SK-N-SH (cell line): ENCODE data around the gene RPS6KA1. TPM values are rescaled to one million over a fixed set of nuclear protein-coding genes. Genes with fewer than 3 reads are reported as not detected.

Experiments
- CTCF ChIA-PET: fragments of 300-600, 350-600 bp; formaldehyde crosslinking; extraction: SDS; loops from one replicate; lab custom pipeline; 2021; lab: Yijun Ruan, JAX
- POLR2A ChIA-PET: fragments of 350-600 bp; sonication (Branson Sonifier 250); formaldehyde crosslinking; extraction: SDS; loops from one replicate; lab custom pipeline; 2020; ENCODE audit warnings: antibody characterized with exemption, inconsistent platforms; lab: Yijun Ruan, JAX
- DNase-seq: peaks from one replicate; pipeline ENCODE4 v3.0.0; 2012
- H2AFZ ChIP-seq: fragments of 200-600 bp; sonication (generic); 2 replicates; pipeline ENCODE4 v1.8.1; 2016; ENCODE audit warnings: antibody characterized with exemption, mild to moderate bottlenecking, low read depth
- H3F3A ChIP-seq: fragments of 200-600 bp; sonication (generic); replicated peaks from 2 replicates; pipeline ENCODE3; 2016; ENCODE audit warnings: antibody characterized with exemption, mild to moderate bottlenecking; ENCODE audit not compliant: insufficient read depth
- H3K27ac ChIP-seq, 2 experiments: fragments of 200-500 bp in 1 of 2; fragments of 200-600 bp in 1 of 2; sonication (Bioruptor generic) in 1 of 2; sonication (generic), shearing (Covaris generic) in 1 of 2; 2 replicates each; pipeline versions ENCODE4 v1.5.1 to v1.6.1; 2014 to 2016; ENCODE audit warnings: low read depth in 2 of 2, inconsistent platforms in 1 of 2, low read length in 1 of 2, mild to moderate bottlenecking in 1 of 2, mixed read lengths in 1 of 2
- H3K27me3 ChIP-seq: fragments of 200-600 bp; sonication (generic), shearing (Covaris generic); 2 replicates; pipeline ENCODE4 v1.6.1; 2016; ENCODE audit warnings: mixed run types; ENCODE audit not compliant: insufficient read depth
- H3K36me3 ChIP-seq, 2 experiments: fragments of 200-500 bp in 1 of 2; fragments of 200-600 bp in 1 of 2; sonication (Bioruptor generic) in 1 of 2; sonication (generic) in 1 of 2; replicated peaks in 1 of 2; 2 replicates each; pipeline versions ENCODE3 to v1.5.1; 2014 to 2016; ENCODE audit warnings: low read length in 1 of 2, mild to moderate bottlenecking in 1 of 2; ENCODE audit not compliant: insufficient read depth in 2 of 2, control insufficient read depth in 1 of 2
- H3K4me1 ChIP-seq, 2 experiments: fragments of 200-500 bp in 1 of 2; fragments of 200-600 bp in 1 of 2; sonication (Bioruptor generic) in 1 of 2; sonication (generic), shearing (Covaris generic) in 1 of 2; 2 replicates each; pipeline versions ENCODE4 v1.5.1 to v1.6.1; 2014 to 2016; ENCODE audit warnings: low read depth in 1 of 2, low read length in 1 of 2, mixed run types in 1 of 2; ENCODE audit not compliant: insufficient read depth in 2 of 2, control insufficient read depth in 1 of 2
- H3K4me2 ChIP-seq: fragments of 200-600 bp; sonication (generic), shearing (Covaris generic); 2 replicates; pipeline ENCODE4 v1.6.1; 2017; ENCODE audit warnings: mixed run types
- H3K4me3 ChIP-seq, 2 experiments: fragments of 200-500 bp in 1 of 2; fragments of 200-600 bp in 1 of 2; sonication (Bioruptor generic) in 1 of 2; sonication (generic), shearing (Covaris generic) in 1 of 2; 2 replicates each; pipeline versions ENCODE4 v1.5.1 to v1.8.1; 2014 to 2016; ENCODE audit warnings: low read depth in 2 of 2, inconsistent platforms in 1 of 2, low read length in 1 of 2, mild to moderate bottlenecking in 1 of 2, mixed read lengths in 1 of 2, moderate library complexity in 1 of 2
- H3K79me2 ChIP-seq: fragments of 200-600 bp; sonication (generic); 2 replicates; pipeline ENCODE4 v1.8.1; 2017; ENCODE audit warnings: mild to moderate bottlenecking; ENCODE audit not compliant: insufficient read depth
- H3K9ac ChIP-seq: fragments of 200-600 bp; sonication (generic); 2 replicates; pipeline ENCODE4 v1.6.1; 2017; ENCODE audit warnings: mixed run types
- H3K9me2 ChIP-seq: fragments of 200-600 bp; sonication (generic); 2 replicates; pipeline ENCODE4 v1.6.1; 2017; ENCODE audit warnings: mixed run types
- H3K9me3 ChIP-seq: fragments of 200-600 bp; sonication (generic); 2 replicates; pipeline ENCODE4 v1.6.1; 2017; ENCODE audit warnings: mixed run types, mild to moderate bottlenecking, moderate library complexity
- H4K20me1 ChIP-seq: fragments of 200-600 bp; sonication (generic); 2 replicates; pipeline ENCODE4 v1.6.1; 2017; ENCODE audit warnings: mild to moderate bottlenecking, mixed run types; ENCODE audit not compliant: insufficient read depth
- CHD2 ChIP-seq: fragments of 150-350 bp; IDR thresholded peaks from 2 replicates; pipeline ENCODE4 v1.6.1; 2018; ENCODE audit warnings: low read length; ENCODE audit not compliant: partially characterized antibody
- EP300 ChIP-seq, 2 experiments: IDR thresholded peaks; 2 replicates each; pipeline versions ENCODE4 v1.4.0 to v1.6.1; 2012; ENCODE audit warnings: borderline replicate concordance in 1 of 2, low read depth in 1 of 2, low read length in 1 of 2
- FOXJ3 ChIP-seq: sonication (generic); formaldehyde crosslinking; IDR thresholded peaks from 2 replicates; pipeline ENCODE4 v1.5.1; 2020; ENCODE audit warnings: mild to moderate bottlenecking, missing genetic modification reagents
- FOXM1 ChIP-seq: IDR thresholded peaks from 2 replicates; pipeline ENCODE4 v1.4.0; 2012; ENCODE audit warnings: low read depth, mild to moderate bottlenecking
- GABPA ChIP-seq: IDR thresholded peaks from 2 replicates; pipeline ENCODE4 v1.4.0; 2012; ENCODE audit warnings: low read depth, mild to moderate bottlenecking
- GATA2 ChIP-seq: sonication (generic); formaldehyde crosslinking; IDR thresholded peaks from 2 replicates; pipeline ENCODE4 v1.5.0; 2020; ENCODE audit warnings: mild to moderate bottlenecking, missing genetic modification reagents
- IRF3 ChIP-seq: fragments of 150-350 bp; IDR thresholded peaks from 2 replicates; pipeline ENCODE4 v1.6.1; 2016; ENCODE audit warnings: mild to moderate bottlenecking, low read depth, low read length
- JUND ChIP-seq: IDR thresholded peaks from 2 replicates; pipeline ENCODE4 v1.4.0; 2012
- NFIC ChIP-seq: IDR thresholded peaks from 2 replicates; pipeline ENCODE4 v1.4.0; 2012; ENCODE audit warnings: borderline replicate concordance
- POLR2AphosphoS5 ChIP-seq: IDR thresholded peaks from 2 replicates; pipeline ENCODE4 v1.6.1; 2012; ENCODE audit warnings: low read depth, low read length
- RAD21 ChIP-seq: IDR thresholded peaks from 2 replicates; pipeline ENCODE4 v1.6.1; 2012; ENCODE audit warnings: mild to moderate bottlenecking, low read length
- RCOR1 ChIP-seq: fragments of 150-350 bp; IDR thresholded peaks from 2 replicates; pipeline ENCODE4 v1.6.1; 2017; ENCODE audit warnings: antibody characterized with exemption, low read length
- REST ChIP-seq: IDR thresholded peaks from 2 replicates; pipeline ENCODE4 v1.6.1; 2012; ENCODE audit warnings: mild to moderate bottlenecking, low read depth, low read length, moderate library complexity
- TAF1 ChIP-seq: IDR thresholded peaks from 2 replicates; pipeline ENCODE4 v1.6.1; 2012; ENCODE audit warnings: low read depth, mild to moderate bottlenecking, low read length, moderate library complexity, borderline replicate concordance
- TEAD4 ChIP-seq: IDR thresholded peaks from 2 replicates; pipeline ENCODE4 v1.4.0; 2012; ENCODE audit warnings: mild to moderate bottlenecking, borderline replicate concordance; ENCODE audit not compliant: insufficient read depth
- WGBS: methylation state at CpG from one replicate; pipeline ENCODE4 v1.1.6; 2017; ENCODE audit warnings: low lambda C conversion rate; 5-methylcytosine and 5-hydroxymethylcytosine counted together
- polyA plus RNA-seq, 3 experiments: library from polyadenylated mRNA; depleted of rRNA; stranded (reverse); fragments of >200 nt; gene quantifications; 2 replicates each; pipeline ENCODE4 v1.2.3, GENCODE V29; 2012
- TF ChIP-seq, protein P1 (sequence below): IDR thresholded peaks from 2 replicates; pipeline ENCODE4 v1.4.0; 2012; ENCODE audit warnings: low read depth, borderline replicate concordance
- TF ChIP-seq, protein P2 (sequence below): IDR thresholded peaks from 2 replicates; pipeline ENCODE4; 2012
- TF ChIP-seq, protein P3 (sequence below): fragments of 200-600 bp; sonication (generic); IDR thresholded peaks from 2 replicates; pipeline ENCODE4 v1.6.1; 2017; ENCODE audit warnings: antibody characterized with exemption, mild to moderate bottlenecking, moderate library complexity

The RPS6KA1 gene
- polyA plus RNA-seq, 1 of the 3 experiments (the other 2 are of a cell fraction), result 9.7 TPM

GRCh38 chr1:26517766-26518049 is 11.9 kb upstream of the RPS6KA1 start (continued):
- TF ChIP-seq IRF3 (no peak), RCOR1 (no peak)

GRCh38 chr1:26518355-26518754 is 11.2 kb upstream of the RPS6KA1 start:
- no peak overlapping the region for H2AFZ ChIP-seq
- TF ChIP-seq, protein P1, sequence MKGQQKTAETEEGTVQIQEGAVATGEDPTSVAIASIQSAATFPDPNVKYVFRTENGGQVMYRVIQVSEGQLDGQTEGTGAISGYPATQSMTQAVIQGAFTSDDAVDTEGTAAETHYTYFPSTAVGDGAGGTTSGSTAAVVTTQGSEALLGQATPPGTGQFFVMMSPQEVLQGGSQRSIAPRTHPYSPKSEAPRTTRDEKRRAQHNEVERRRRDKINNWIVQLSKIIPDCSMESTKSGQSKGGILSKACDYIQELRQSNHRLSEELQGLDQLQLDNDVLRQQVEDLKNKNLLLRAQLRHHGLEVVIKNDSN, result no peak
- TF ChIP-seq TEAD4, result no peak
- TF ChIP-seq GATA2 (CRISPR knock-in tag), result no peak
- no peak for TF ChIP-seq CHD2
- no peak for TF ChIP-seq FOXJ3
- no peak for TF ChIP-seq RAD21
- no peak for TF ChIP-seq EP300 (IDR thresholded peaks at IDR 0.05; ENCODE audit: borderline replicate concordance in 1 of 2, low read depth in 1 of 2, low read length in 1 of 2)
- no peak for TF ChIP-seq REST
- TF ChIP-seq, protein P2, sequence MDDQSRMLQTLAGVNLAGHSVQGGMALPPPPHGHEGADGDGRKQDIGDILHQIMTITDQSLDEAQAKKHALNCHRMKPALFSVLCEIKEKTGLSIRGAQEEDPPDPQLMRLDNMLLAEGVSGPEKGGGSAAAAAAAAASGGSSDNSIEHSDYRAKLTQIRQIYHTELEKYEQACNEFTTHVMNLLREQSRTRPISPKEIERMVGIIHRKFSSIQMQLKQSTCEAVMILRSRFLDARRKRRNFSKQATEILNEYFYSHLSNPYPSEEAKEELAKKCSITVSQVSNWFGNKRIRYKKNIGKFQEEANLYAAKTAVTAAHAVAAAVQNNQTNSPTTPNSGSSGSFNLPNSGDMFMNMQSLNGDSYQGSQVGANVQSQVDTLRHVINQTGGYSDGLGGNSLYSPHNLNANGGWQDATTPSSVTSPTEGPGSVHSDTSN, result no peak
- TF ChIP-seq NFIC, result no peak
- no peak for TF ChIP-seq TAF1
- TF ChIP-seq, protein P3, sequence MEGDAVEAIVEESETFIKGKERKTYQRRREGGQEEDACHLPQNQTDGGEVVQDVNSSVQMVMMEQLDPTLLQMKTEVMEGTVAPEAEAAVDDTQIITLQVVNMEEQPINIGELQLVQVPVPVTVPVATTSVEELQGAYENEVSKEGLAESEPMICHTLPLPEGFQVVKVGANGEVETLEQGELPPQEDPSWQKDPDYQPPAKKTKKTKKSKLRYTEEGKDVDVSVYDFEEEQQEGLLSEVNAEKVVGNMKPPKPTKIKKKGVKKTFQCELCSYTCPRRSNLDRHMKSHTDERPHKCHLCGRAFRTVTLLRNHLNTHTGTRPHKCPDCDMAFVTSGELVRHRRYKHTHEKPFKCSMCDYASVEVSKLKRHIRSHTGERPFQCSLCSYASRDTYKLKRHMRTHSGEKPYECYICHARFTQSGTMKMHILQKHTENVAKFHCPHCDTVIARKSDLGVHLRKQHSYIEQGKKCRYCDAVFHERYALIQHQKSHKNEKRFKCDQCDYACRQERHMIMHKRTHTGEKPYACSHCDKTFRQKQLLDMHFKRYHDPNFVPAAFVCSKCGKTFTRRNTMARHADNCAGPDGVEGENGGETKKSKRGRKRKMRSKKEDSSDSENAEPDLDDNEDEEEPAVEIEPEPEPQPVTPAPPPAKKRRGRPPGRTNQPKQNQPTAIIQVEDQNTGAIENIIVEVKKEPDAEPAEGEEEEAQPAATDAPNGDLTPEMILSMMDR, result no peak
- TF ChIP-seq RCOR1, result no peak
- no peak for TF ChIP-seq GABPA
- TF ChIP-seq FOXM1, result no peak
- TF ChIP-seq JUND, result no peak
- no peak for TF ChIP-seq POLR2AphosphoS5
- no peaks in the 10 kb centered on the region for H4K20me1 ChIP-seq
- H3K4me2 ChIP-seq, result no peak overlapping the region
- no peaks in the 10 kb centered on the region for H3K79me2 ChIP-seq
- no peaks in the 10 kb centered on the region for H3K36me3 ChIP-seq
- H3K4me3 ChIP-seq, result no peak overlapping the region
- H3K27me3 ChIP-seq, result peaks cover 9% of the 10 kb centered on the region; the same call in 1 of the 2 replicates
- H3K4me1 ChIP-seq, result no peaks in the 10 kb centered on the region
- H3K9me3 ChIP-seq, result no peaks in the 10 kb centered on the region
- 87% methylated on average over 6 of the region's 6 CpGs for WGBS
- CTCF ChIA-PET, result interaction anchor here (0.6 to 3.1 kb wide), 4 partner anchors 15 to 877 kb away, joined by 3 to 11 read pairs (median 4); no protein-coding TSS in a partner anchor
- no peaks in the 10 kb centered on the region for H3F3A ChIP-seq
- H3K27ac ChIP-seq, result no peak overlapping the region
- no peaks in the 10 kb centered on the region for H3K9me2 ChIP-seq
- no peak for DNase-seq
- no peak overlapping the region for H3K9ac ChIP-seq
- POLR2A ChIA-PET, result no interaction called here
